DMS114 treated with DMSO at 0.1 percent for 48 hours (cell line): Measurements from ENCODE around the gene NLRP9.

Experiments used
- DNase-seq: peaks from one replicate; lab custom pipeline; 2025; ENCODE audit not compliant: unreplicated experiment; lab: John Stamatoyannopoulos, UW

Gene NLRP9

DNA sequence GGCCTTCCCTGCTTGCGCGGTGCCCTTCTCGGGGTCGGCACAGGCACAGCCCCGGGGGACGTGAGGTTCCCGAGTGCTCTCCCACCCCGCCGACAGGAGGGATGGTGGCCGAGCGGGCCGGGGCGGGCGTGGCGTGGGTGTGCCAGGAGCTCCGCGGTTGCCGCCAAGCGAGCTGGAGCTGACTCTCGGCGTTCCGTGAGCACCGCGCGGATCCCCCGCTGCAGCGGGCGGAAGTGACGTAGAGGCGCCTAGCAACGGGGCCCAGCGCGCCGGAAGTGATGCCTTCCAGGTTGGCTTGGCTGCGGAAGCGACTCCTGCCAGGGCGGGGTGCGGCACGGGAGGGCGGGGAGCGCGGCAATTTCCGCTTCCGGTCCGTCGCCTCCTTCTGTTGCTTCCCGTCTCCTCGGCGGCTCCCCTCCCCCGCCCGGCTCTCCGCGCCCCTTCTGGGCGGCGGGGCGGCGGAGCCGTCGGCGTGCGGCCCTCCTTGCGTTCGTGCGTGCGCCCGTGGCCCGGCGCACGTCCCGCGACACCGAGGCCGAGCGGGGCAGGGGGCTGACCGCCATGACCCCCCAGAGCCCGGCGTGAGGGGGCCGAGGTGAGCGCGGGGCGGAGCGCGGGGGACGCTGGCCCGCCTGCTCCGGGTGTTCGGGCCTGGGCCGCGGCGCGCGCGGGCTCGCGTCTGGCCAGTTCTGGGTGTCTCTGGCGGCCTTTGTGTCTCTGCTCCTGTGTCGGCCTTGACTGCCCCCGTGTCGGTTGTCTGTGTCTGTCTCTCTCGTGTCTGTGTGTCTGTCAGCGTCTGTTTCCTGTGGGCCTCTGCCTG lies 63.2 kb downstream of the NLRP9 start, which contains the start of gene EPN1:
TSS of gene EPN1 (plus strand) at position 386 of the 820 bp plus-strand sequence. CDS start 3,402 bp downstream, outside the sequence.
- DNase-seq: peak; percentile 93

GRCh38 chr19:55674459-55674840 lies 63.8 kb downstream of the NLRP9 start:
- DNase-seq: no peak

GRCh38 chr19:55673889-55674288 lies 64.3 kb downstream of the NLRP9 start:
- no peak for DNase-seq

- peak; percentile 74 for DNase-seq
Measured at GRCh38 chr19:55673465-55673864, 64.7 kb downstream of the NLRP9 start.

GRCh38 chr19:55672418-55672817 lies 65.8 kb downstream of the NLRP9 start:
- DNase-seq: no peak

DNA sequence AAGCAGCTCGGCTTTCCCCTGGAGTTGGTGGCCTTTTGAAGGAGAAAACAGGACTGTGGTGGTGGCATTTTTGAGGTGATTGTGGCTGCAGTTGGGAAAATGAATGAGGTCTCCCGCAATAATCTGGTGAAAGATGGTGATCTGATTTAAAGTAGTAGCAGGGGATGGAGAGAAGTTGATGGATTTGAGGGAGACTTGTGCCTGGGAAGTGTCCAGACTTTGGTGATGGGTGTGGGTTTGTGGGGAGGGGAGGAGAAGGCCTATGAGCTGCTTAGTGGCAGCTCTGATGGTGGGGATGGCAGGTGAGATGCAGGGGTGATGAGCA lies 67.2 kb downstream of the NLRP9 start:
- DNase-seq: peak; percentile 69

- peak; percentile 68 for DNase-seq
Measured at GRCh38 chr19:55670280-55671053, 67.7 kb downstream of the NLRP9 start.

GRCh38 chr19:55669418-55670279 lies 68.6 kb downstream of the NLRP9 start:
- DNase-seq: no peak

- DNase-seq: no peak
Measured at GRCh38 chr19:55668603-55669348, 69.4 kb downstream of the NLRP9 start.

- no peak for DNase-seq
Measured at GRCh38 chr19:55667958-55668357, 70.2 kb downstream of the NLRP9 start.

DNA sequence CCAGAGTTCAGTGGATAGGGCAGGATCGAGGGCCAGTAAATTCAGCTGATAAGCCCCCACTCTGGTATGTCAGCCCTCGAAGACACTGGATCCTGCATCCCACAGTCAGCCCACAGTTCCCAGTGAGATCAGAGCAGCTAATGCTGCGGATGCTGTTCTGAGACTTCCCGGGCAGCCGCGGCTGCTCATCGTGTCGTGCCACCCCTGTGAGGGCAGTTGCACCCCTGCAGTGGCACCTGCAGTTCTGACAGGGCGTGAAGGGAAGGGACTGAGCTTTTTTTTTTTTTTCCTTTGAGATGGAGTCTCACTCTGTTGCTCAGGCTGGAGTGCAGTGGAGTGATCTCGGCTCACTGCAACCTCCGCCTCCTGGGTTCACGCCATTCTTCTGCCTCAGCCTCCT lies 70.7 kb downstream of the NLRP9 start:
- no peak for DNase-seq

DNA sequence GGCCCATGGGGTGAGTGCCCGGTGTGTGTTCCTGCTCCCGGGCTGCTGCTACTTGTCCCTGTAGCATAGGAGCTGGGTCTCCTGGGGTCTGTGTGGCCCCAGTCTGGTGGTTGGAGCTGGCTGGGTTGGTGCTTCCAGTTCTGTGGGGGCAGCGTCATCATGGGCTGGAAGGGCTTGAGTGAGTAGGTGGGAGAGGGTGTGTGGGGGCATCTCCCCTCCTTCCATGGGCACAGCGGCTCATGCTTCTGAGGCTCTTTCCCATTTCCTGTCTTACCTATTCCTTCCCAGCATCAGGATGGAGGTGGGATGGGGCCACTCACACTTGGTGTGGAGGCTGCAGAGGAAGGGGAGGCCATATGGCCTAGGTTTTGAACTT lies 71.2 kb downstream of the NLRP9 start:
- DNase-seq: no peak

- DNase-seq: no peak
Measured at GRCh38 chr19:55666343-55667005, 71.7 kb downstream of the NLRP9 start.

DNA sequence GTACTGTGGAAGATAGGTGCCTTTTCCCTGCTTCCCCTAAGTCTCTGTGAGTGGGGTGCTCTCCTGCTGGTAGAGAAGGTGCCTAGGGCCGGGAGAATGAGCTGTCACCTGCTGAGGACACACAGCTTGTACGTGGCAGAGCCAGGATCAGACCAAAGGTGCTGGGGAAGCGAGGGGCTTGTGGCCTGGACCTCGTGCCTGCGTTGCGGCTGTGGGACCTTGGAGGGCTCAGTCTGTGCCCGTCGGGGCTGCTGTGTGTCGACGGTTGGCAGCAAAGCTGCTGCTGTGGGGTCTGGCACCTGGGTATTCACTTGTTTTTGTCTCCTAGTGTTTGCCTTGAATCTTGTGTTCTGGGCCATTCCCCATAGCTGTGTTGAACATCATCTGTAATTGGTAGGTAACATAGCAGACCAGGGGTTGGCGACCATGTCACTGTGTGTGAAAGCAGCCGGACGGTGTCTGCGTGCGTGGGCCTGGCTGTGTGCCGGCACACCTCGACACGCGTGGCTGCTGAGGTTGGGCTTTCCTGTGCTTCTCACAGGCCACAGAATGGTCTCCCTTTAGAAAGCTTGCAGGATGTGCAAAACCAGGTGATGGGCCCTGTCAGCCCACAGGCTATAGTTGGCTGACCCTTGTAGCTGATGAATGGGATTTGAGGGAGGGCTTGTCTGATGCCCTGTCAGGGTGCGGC lies 74.2 kb downstream of the NLRP9 start:
- DNase-seq: no peak

GRCh38 chr19:55661826-55662225 lies 76.4 kb downstream of the NLRP9 start:
- no peak for DNase-seq

DNA sequence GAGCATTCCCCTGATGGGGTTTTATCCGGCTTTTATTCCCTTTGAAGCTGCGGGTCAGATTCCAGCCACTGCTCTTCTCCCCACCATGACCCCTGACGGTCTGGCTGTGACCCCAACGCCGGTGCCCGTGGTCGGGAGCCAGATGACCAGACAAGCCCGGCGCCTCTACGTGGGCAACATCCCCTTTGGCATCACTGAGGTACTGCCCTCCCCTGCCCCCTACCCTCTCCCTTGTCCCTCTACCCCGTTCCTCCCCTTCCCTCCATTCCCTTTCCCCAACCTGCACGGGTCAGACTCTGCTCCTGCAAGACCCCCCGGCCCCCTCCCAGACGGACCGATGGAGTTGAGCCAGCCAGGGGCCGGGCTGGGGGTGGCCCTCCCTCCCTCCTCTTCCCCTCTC lies 77.2 kb downstream of the NLRP9 start:
- no peak for DNase-seq

GRCh38 chr19:55660404-55660803 lies 77.8 kb downstream of the NLRP9 start:
- no peak for DNase-seq

DNA sequence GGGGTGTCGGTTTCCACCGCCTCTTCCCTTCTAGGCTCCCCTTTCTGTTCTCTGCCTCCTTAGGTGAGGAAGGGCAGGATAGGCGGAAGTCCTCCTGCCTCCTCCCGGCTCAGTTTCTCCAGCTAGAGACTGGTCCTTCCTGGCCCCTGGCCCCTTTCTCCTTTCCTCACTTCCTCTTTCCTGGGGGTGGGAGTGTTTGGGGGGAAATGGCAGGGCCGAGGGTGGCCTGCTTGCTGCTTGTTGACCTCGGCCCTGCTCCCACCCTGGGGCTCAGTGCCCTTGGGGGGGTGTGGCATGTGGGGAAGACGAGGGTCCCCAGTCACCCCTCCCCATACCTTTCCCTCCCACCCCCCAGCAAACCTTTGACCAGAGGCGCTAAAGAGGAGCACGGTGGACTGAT lies 78.4 kb downstream of the NLRP9 start:
- no peak for DNase-seq

DNA sequence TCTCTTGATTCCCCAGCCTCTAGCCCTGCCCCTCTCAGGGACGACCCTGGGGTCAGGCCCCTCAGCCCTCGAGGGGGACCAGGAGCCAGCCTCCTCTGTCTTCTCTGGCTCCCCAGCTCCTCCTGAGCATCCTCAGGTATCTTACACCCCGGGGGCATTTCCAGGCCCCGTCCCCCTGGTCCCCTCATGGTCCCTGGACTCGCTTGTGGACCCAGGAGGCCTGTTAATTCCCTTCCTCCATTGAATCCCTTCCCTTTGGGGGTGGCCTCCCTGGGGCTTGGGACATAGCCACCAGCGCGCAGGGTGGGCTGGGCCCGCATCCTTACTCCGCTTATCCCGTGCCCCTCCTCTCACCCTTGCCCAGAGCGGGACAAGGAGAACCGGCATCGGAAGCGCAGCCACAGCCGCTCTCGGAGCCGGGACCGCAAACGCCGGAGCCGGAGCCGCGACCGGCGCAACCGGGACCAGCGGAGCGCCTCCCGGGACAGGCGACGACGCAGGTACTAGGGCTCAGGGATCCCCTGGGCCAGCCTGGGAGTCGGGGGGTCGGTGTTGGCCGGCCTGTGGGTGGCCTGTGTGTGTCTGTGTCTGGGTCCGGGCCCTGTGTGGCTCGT lies 79.2 kb downstream of the NLRP9 start:
- DNase-seq: no peak
